HG03103 (cell line): ENCODE data around the gene EFNA2.
A peak's percentile ranks its signal among the peaks of the same experiment; 100 is the strongest.
"Not testable (repeated sequence)": the region's sequence is repeated elsewhere in the genome, so short reads cannot be mapped to it uniquely, and the experiment has no call there.

ENCODE experiments used
- ATAC-seq: cut with Tn5 transposase; IDR thresholded peaks from one replicate; pipeline ENCODE4 v1.9.1; 2021; ENCODE audit warnings: low read depth; ENCODE audit not compliant: unreplicated experiment

The EFNA2 gene

GRCh38 chr19:1285737-1286360, at the start of gene EFNA2:
Gene EFNA2 (plus strand): TSS chr19:1285873. CDS start chr19:1286169, 296 bp downstream.
- no peak for ATAC-seq

- ATAC-seq, result no peak
Observed at GRCh38 chr19:1236576-1236975, 49.1 kb upstream of the EFNA2 start.

- no peak for ATAC-seq
Observed at GRCh38 chr19:1237027-1237659, 48.5 kb upstream of the EFNA2 start.

GRCh38 chr19:1237754-1238368, 47.8 kb upstream of the EFNA2 start, which contains the start of gene CBARP:
Gene CBARP (minus strand): TSS chr19:1238005. CDS start chr19:1236100, 1,905 bp downstream.
- ATAC-seq, result no peak

- no peak for ATAC-seq
Observed at GRCh38 chr19:1238369-1239303, 47.0 kb upstream of the EFNA2 start.

- no peak for ATAC-seq
Observed at GRCh38 chr19:1239420-1239795, 46.3 kb upstream of the EFNA2 start.

- no peak for ATAC-seq
Observed at GRCh38 chr19:1239796-1240737, 45.6 kb upstream of the EFNA2 start.

GRCh38 chr19:1240925-1241324, 44.7 kb upstream of the EFNA2 start:
- no peak for ATAC-seq

- peak; percentile 53 for ATAC-seq
Observed at GRCh38 chr19:1241417-1242095, 44.1 kb upstream of the EFNA2 start, which contains the start of gene ATP5F1D. Gene ATP5F1D (plus strand): TSS chr19:1241751. CDS start chr19:1241851, 100 bp downstream.

GRCh38 chr19:1243768-1244692, 41.6 kb upstream of the EFNA2 start:
- no peak for ATAC-seq

- ATAC-seq, result no peak
Observed at GRCh38 chr19:1244693-1245451, 40.8 kb upstream of the EFNA2 start.

- ATAC-seq, result no peak
Observed at GRCh38 chr19:1245494-1246264, 40.0 kb upstream of the EFNA2 start.

GRCh38 chr19:1246265-1247087, 39.2 kb upstream of the EFNA2 start:
- not testable (repeated sequence) for ATAC-seq

- ATAC-seq, result no peak
Observed at GRCh38 chr19:1247748-1248138, 37.9 kb upstream of the EFNA2 start.

GRCh38 chr19:1248139-1248785, 37.4 kb upstream of the EFNA2 start, which contains the start of gene MIDN:
Gene MIDN (plus strand): TSS chr19:1248583. CDS start chr19:1250297, 1,714 bp downstream.
- peak; percentile 10 for ATAC-seq
